Measurements from ENCODE around the gene F13A1.

F13A1 gene

GRCh38 chr6:6319952-6320811, at the start of gene F13A1:
TSS of gene F13A1 (minus strand) at chr6:6320662. CDS start at chr6:6318664, 1,998 bp downstream.
- no peak for DNase-seq

- no peak for DNase-seq
These were observed 48.2 kb upstream of the F13A1 start for GRCh38 chr6:6368684-6369052.

GRCh38 chr6:6368040-6368683, 47.7 kb upstream of the F13A1 start:
- no peak for DNase-seq

- no peak for DNase-seq
These were observed 46.3 kb upstream of the F13A1 start for GRCh38 chr6:6366803-6367202.

- no peak for DNase-seq
These were observed 44.8 kb upstream of the F13A1 start for GRCh38 chr6:6365242-6365641.

- DNase-seq: no peak
These were observed 41.8 kb upstream of the F13A1 start for GRCh38 chr6:6362056-6362840.

GRCh38 chr6:6357530-6357929, 37.1 kb upstream of the F13A1 start:
- no peak for DNase-seq

- no peak for DNase-seq
These were observed 36.6 kb upstream of the F13A1 start for GRCh38 chr6:6357032-6357431.

GRCh38 chr6:6352772-6353171, 32.3 kb upstream of the F13A1 start:
- DNase-seq: no peak

GRCh38 chr6:6351511-6352025, 31.1 kb upstream of the F13A1 start:
- no peak for DNase-seq

GRCh38 chr6:6350696-6351095, 30.2 kb upstream of the F13A1 start:
- no peak for DNase-seq

- no peak for DNase-seq
These were observed 27.8 kb upstream of the F13A1 start for GRCh38 chr6:6348256-6348655.

GRCh38 chr6:6346427-6347023, 26.1 kb upstream of the F13A1 start:
- no peak for DNase-seq

- no peak for DNase-seq
These were observed 13.0 kb upstream of the F13A1 start for GRCh38 chr6:6333501-6333900.

GRCh38 chr6:6332811-6333244, 12.4 kb upstream of the F13A1 start:
- no peak for DNase-seq

GRCh38 chr6:6331946-6332601, 11.6 kb upstream of the F13A1 start:
- DNase-seq: no peak

GRCh38 chr6:6331393-6331792, 10.9 kb upstream of the F13A1 start:
- no peak for DNase-seq

GRCh38 chr6:6330407-6330806, 9.9 kb upstream of the F13A1 start:
- no peak for DNase-seq

GRCh38 chr6:6328451-6328850, 8.0 kb upstream of the F13A1 start:
- no peak for DNase-seq

GRCh38 chr6:6323352-6323751, 2.9 kb upstream of the F13A1 start:
- DNase-seq: no peak

- DNase-seq: no peak
These were observed 439 bp upstream of the F13A1 start for GRCh38 chr6:6320901-6321300.

Measured in cortex of kidney (tissue), 1 donor.